WTC11 (cell line): Measurements from ENCODE around the gene FHAD1.

Experiments used
- AFF4 ChIP-seq: sonication (generic); formaldehyde crosslinking; IDR thresholded peaks from 2 replicates; pipeline ENCODE4 v1.8.1; 2023; ENCODE audit warnings: mild to moderate bottlenecking, missing genetic modification reagents, borderline replicate concordance
- CBFB ChIP-seq: sonication (generic); formaldehyde crosslinking; IDR thresholded peaks from 2 replicates; pipeline ENCODE4 v1.8.1; 2022; ENCODE audit warnings: mild to moderate bottlenecking, low read depth, missing genetic modification reagents
- CREB1 ChIP-seq: sonication (generic); formaldehyde crosslinking; IDR thresholded peaks from 2 replicates; pipeline ENCODE4 v1.8.0; 2023; ENCODE audit warnings: mild to moderate bottlenecking, missing genetic modification reagents
- CTCF ChIP-seq: fragments of 200-600 bp; IDR thresholded peaks from 2 replicates; pipeline ENCODE4 v1.8.0; 2022; ENCODE audit warnings: antibody characterized with exemption
- MAX ChIP-seq: sonication (generic); formaldehyde crosslinking; IDR thresholded peaks from 2 replicates; pipeline ENCODE4 v1.8.0; 2022; ENCODE audit warnings: mild to moderate bottlenecking, missing genetic modification reagents

- no peak for TF ChIP-seq CTCF
- TF ChIP-seq MAX: no peak
- no peak for TF ChIP-seq CREB1 (CRISPR knock-in tag)
- TF ChIP-seq CBFB (CRISPR knock-in tag): no peak
- TF ChIP-seq AFF4 (CRISPR knock-in tag): no peak
These were observed 189.9 kb downstream of the FHAD1 start for GRCh38 chr1:15436881-15437442.
